Liver (tissue), 3 donors: ENCODE data around the gene NTM.

Experiments
- GABPA ChIP-seq, 2 donors: IDR thresholded peaks in 1 of 2; conservative IDR thresholded peaks in 1 of 2; 2 replicates each; pipeline ENCODE4 v1.6.1; 2016; ENCODE audit warnings: antibody characterized with exemption in 2 of 2, mild to moderate bottlenecking in 1 of 2, moderate library complexity in 1 of 2
- HNF4A ChIP-seq, 2 donors: conservative IDR thresholded peaks; 2 replicates each; pipeline ENCODE4 v1.6.1; 2016; ENCODE audit warnings: antibody characterized with exemption in 2 of 2, mild to moderate bottlenecking in 2 of 2
- HNF4G ChIP-seq: IDR thresholded peaks from 2 replicates; pipeline ENCODE4 v1.6.1; 2016; ENCODE audit warnings: antibody characterized with exemption
- JUND ChIP-seq, 2 donors: IDR thresholded peaks; 2 replicates each; pipeline ENCODE4 v1.6.1; 2016; ENCODE audit warnings: antibody characterized with exemption in 2 of 2
- RAD21 ChIP-seq, 2 donors: IDR thresholded peaks; 2 replicates each; pipeline ENCODE4 v1.6.1; 2016; ENCODE audit warnings: antibody characterized with exemption in 2 of 2, mild to moderate bottlenecking in 2 of 2
- TAF1 ChIP-seq: conservative IDR thresholded peaks from 2 replicates; pipeline ENCODE4 v1.6.1; 2016; ENCODE audit warnings: antibody characterized with exemption, mild to moderate bottlenecking
- YY1 ChIP-seq: IDR thresholded peaks from 2 replicates; pipeline ENCODE4 v1.6.1; 2016; ENCODE audit warnings: antibody characterized with exemption, mild to moderate bottlenecking
- TF ChIP-seq, protein P1 (sequence below): fragments of 150-350 bp; IDR thresholded peaks from 2 replicates; pipeline ENCODE4 v1.5.1; 2017; ENCODE audit warnings: improper control_type of control experiment, low read depth, low read length; ENCODE audit not compliant: missing input control
- TF ChIP-seq, protein P2 (sequence below): IDR thresholded peaks from 2 replicates; pipeline ENCODE4 v1.6.1; 2016; ENCODE audit warnings: antibody characterized with exemption
- TF ChIP-seq, protein P3 (sequence below): IDR thresholded peaks from 2 replicates; pipeline ENCODE4 v1.6.1; 2016; ENCODE audit warnings: antibody characterized with exemption, mild to moderate bottlenecking
- donor health status: healthy.
- donor health status: healthy.

DNA sequence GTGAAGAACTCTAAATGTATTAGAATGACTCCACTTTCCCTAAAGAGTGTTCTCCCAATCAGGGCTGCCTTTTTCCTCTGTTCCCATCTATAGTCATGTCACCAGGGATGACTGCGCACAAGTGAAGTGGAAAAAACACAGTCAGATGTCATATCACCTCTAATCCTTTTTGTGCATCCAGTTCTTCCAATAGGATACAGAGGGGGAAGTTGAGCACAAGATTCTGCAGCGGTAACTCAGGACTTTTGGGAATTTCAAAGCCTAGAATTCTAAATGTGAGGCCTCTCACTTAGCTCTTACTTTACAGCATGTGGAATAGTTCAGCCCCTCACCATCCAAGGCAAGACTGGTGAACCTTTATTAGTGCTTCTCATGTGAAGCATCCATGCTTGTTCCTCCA lies 602.6 kb downstream of the NTM start:
- TF ChIP-seq, protein P1, sequence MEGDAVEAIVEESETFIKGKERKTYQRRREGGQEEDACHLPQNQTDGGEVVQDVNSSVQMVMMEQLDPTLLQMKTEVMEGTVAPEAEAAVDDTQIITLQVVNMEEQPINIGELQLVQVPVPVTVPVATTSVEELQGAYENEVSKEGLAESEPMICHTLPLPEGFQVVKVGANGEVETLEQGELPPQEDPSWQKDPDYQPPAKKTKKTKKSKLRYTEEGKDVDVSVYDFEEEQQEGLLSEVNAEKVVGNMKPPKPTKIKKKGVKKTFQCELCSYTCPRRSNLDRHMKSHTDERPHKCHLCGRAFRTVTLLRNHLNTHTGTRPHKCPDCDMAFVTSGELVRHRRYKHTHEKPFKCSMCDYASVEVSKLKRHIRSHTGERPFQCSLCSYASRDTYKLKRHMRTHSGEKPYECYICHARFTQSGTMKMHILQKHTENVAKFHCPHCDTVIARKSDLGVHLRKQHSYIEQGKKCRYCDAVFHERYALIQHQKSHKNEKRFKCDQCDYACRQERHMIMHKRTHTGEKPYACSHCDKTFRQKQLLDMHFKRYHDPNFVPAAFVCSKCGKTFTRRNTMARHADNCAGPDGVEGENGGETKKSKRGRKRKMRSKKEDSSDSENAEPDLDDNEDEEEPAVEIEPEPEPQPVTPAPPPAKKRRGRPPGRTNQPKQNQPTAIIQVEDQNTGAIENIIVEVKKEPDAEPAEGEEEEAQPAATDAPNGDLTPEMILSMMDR, result no peak
- TF ChIP-seq GABPA (IDR thresholded peaks at IDR 0.05 in 1 of 2, conservative IDR thresholded peaks at IDR 0.05 in 1 of 2), result no peak
- TF ChIP-seq RAD21 (IDR thresholded peaks at IDR 0.05), result no peak
- TF ChIP-seq, protein P2, sequence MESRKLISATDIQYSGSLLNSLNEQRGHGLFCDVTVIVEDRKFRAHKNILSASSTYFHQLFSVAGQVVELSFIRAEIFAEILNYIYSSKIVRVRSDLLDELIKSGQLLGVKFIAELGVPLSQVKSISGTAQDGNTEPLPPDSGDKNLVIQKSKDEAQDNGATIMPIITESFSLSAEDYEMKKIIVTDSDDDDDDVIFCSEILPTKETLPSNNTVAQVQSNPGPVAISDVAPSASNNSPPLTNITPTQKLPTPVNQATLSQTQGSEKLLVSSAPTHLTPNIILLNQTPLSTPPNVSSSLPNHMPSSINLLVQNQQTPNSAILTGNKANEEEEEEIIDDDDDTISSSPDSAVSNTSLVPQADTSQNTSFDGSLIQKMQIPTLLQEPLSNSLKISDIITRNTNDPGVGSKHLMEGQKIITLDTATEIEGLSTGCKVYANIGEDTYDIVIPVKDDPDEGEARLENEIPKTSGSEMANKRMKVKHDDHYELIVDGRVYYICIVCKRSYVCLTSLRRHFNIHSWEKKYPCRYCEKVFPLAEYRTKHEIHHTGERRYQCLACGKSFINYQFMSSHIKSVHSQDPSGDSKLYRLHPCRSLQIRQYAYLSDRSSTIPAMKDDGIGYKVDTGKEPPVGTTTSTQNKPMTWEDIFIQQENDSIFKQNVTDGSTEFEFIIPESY, result no peak
- TF ChIP-seq, protein P3, sequence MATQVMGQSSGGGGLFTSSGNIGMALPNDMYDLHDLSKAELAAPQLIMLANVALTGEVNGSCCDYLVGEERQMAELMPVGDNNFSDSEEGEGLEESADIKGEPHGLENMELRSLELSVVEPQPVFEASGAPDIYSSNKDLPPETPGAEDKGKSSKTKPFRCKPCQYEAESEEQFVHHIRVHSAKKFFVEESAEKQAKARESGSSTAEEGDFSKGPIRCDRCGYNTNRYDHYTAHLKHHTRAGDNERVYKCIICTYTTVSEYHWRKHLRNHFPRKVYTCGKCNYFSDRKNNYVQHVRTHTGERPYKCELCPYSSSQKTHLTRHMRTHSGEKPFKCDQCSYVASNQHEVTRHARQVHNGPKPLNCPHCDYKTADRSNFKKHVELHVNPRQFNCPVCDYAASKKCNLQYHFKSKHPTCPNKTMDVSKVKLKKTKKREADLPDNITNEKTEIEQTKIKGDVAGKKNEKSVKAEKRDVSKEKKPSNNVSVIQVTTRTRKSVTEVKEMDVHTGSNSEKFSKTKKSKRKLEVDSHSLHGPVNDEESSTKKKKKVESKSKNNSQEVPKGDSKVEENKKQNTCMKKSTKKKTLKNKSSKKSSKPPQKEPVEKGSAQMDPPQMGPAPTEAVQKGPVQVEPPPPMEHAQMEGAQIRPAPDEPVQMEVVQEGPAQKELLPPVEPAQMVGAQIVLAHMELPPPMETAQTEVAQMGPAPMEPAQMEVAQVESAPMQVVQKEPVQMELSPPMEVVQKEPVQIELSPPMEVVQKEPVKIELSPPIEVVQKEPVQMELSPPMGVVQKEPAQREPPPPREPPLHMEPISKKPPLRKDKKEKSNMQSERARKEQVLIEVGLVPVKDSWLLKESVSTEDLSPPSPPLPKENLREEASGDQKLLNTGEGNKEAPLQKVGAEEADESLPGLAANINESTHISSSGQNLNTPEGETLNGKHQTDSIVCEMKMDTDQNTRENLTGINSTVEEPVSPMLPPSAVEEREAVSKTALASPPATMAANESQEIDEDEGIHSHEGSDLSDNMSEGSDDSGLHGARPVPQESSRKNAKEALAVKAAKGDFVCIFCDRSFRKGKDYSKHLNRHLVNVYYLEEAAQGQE, result no peak
- TF ChIP-seq HNF4G, result no peak
- TF ChIP-seq TAF1, result no peak
- no peak for TF ChIP-seq HNF4A (conservative IDR thresholded peaks at IDR 0.05)
- no peak for TF ChIP-seq YY1
- no peak for TF ChIP-seq JUND (IDR thresholded peaks at IDR 0.05)
